SK-N-SH (cell line): ENCODE results near the gene GALNS. TPM values are rescaled to one million over a fixed set of nuclear protein-coding genes. Genes with fewer than 3 reads are reported as not detected.

Experiments
- CTCF ChIA-PET: fragments of 300-600, 350-600 bp; formaldehyde crosslinking; extraction: SDS; loops from one replicate; lab custom pipeline; 2021; lab: Yijun Ruan, JAX
- POLR2A ChIA-PET: fragments of 350-600 bp; sonication (Branson Sonifier 250); formaldehyde crosslinking; extraction: SDS; loops from one replicate; lab custom pipeline; 2020; ENCODE audit warnings: antibody characterized with exemption, inconsistent platforms; lab: Yijun Ruan, JAX
- DNase-seq: peaks from one replicate; pipeline ENCODE4 v3.0.0; 2012
- H2AFZ ChIP-seq: fragments of 200-600 bp; sonication (generic); 2 replicates; pipeline ENCODE4 v1.8.1; 2016; ENCODE audit warnings: antibody characterized with exemption, mild to moderate bottlenecking, low read depth
- H3F3A ChIP-seq: fragments of 200-600 bp; sonication (generic); replicated peaks from 2 replicates; pipeline ENCODE3; 2016; ENCODE audit warnings: antibody characterized with exemption, mild to moderate bottlenecking; ENCODE audit not compliant: insufficient read depth
- H3K27ac ChIP-seq, 2 experiments: fragments of 200-500 bp in 1 of 2; fragments of 200-600 bp in 1 of 2; sonication (Bioruptor generic) in 1 of 2; sonication (generic), shearing (Covaris generic) in 1 of 2; 2 replicates each; pipeline versions ENCODE4 v1.5.1 to v1.6.1; 2014 to 2016; ENCODE audit warnings: low read depth in 2 of 2, inconsistent platforms in 1 of 2, low read length in 1 of 2, mild to moderate bottlenecking in 1 of 2, mixed read lengths in 1 of 2
- H3K27me3 ChIP-seq: fragments of 200-600 bp; sonication (generic), shearing (Covaris generic); 2 replicates; pipeline ENCODE4 v1.6.1; 2016; ENCODE audit warnings: mixed run types; ENCODE audit not compliant: insufficient read depth
- H3K36me3 ChIP-seq, 2 experiments: fragments of 200-500 bp in 1 of 2; fragments of 200-600 bp in 1 of 2; sonication (Bioruptor generic) in 1 of 2; sonication (generic) in 1 of 2; replicated peaks in 1 of 2; 2 replicates each; pipeline versions ENCODE3 to v1.5.1; 2014 to 2016; ENCODE audit warnings: low read length in 1 of 2, mild to moderate bottlenecking in 1 of 2; ENCODE audit not compliant: insufficient read depth in 2 of 2, control insufficient read depth in 1 of 2
- H3K4me1 ChIP-seq, 2 experiments: fragments of 200-500 bp in 1 of 2; fragments of 200-600 bp in 1 of 2; sonication (Bioruptor generic) in 1 of 2; sonication (generic), shearing (Covaris generic) in 1 of 2; 2 replicates each; pipeline versions ENCODE4 v1.5.1 to v1.6.1; 2014 to 2016; ENCODE audit warnings: low read depth in 1 of 2, low read length in 1 of 2, mixed run types in 1 of 2; ENCODE audit not compliant: insufficient read depth in 2 of 2, control insufficient read depth in 1 of 2
- H3K4me2 ChIP-seq: fragments of 200-600 bp; sonication (generic), shearing (Covaris generic); 2 replicates; pipeline ENCODE4 v1.6.1; 2017; ENCODE audit warnings: mixed run types
- H3K4me3 ChIP-seq, 2 experiments: fragments of 200-500 bp in 1 of 2; fragments of 200-600 bp in 1 of 2; sonication (Bioruptor generic) in 1 of 2; sonication (generic), shearing (Covaris generic) in 1 of 2; 2 replicates each; pipeline versions ENCODE4 v1.5.1 to v1.8.1; 2014 to 2016; ENCODE audit warnings: low read depth in 2 of 2, inconsistent platforms in 1 of 2, low read length in 1 of 2, mild to moderate bottlenecking in 1 of 2, mixed read lengths in 1 of 2, moderate library complexity in 1 of 2
- H3K79me2 ChIP-seq: fragments of 200-600 bp; sonication (generic); 2 replicates; pipeline ENCODE4 v1.8.1; 2017; ENCODE audit warnings: mild to moderate bottlenecking; ENCODE audit not compliant: insufficient read depth
- H3K9ac ChIP-seq: fragments of 200-600 bp; sonication (generic); 2 replicates; pipeline ENCODE4 v1.6.1; 2017; ENCODE audit warnings: mixed run types
- H3K9me2 ChIP-seq: fragments of 200-600 bp; sonication (generic); 2 replicates; pipeline ENCODE4 v1.6.1; 2017; ENCODE audit warnings: mixed run types
- H3K9me3 ChIP-seq: fragments of 200-600 bp; sonication (generic); 2 replicates; pipeline ENCODE4 v1.6.1; 2017; ENCODE audit warnings: mixed run types, mild to moderate bottlenecking, moderate library complexity
- H4K20me1 ChIP-seq: fragments of 200-600 bp; sonication (generic); 2 replicates; pipeline ENCODE4 v1.6.1; 2017; ENCODE audit warnings: mild to moderate bottlenecking, mixed run types; ENCODE audit not compliant: insufficient read depth
- CTCF ChIP-seq: fragments of 200-600 bp; sonication (generic); IDR thresholded peaks from 2 replicates; pipeline ENCODE4 v1.6.1; 2017; ENCODE audit warnings: antibody characterized with exemption, mild to moderate bottlenecking, moderate library complexity
- EP300 ChIP-seq, 2 experiments: IDR thresholded peaks; 2 replicates each; pipeline versions ENCODE4 v1.4.0 to v1.6.1; 2012; ENCODE audit warnings: borderline replicate concordance in 1 of 2, low read depth in 1 of 2, low read length in 1 of 2
- EZH2phosphoT487 ChIP-seq: fragments of 200-600 bp; sonication (generic); IDR thresholded peaks from 2 replicates; pipeline ENCODE4 v1.6.1; 2017; ENCODE audit warnings: low read depth, mixed run types, mild to moderate bottlenecking, antibody characterized with exemption, moderate library complexity, borderline replicate concordance
- FOSL2 ChIP-seq: IDR thresholded peaks from 2 replicates; pipeline ENCODE4 v1.4.0; 2012; ENCODE audit warnings: low read depth, mild to moderate bottlenecking, moderate library complexity, borderline replicate concordance
- GABPA ChIP-seq: IDR thresholded peaks from 2 replicates; pipeline ENCODE4 v1.4.0; 2012; ENCODE audit warnings: low read depth, mild to moderate bottlenecking
- GATA2 ChIP-seq: sonication (generic); formaldehyde crosslinking; IDR thresholded peaks from 2 replicates; pipeline ENCODE4 v1.5.0; 2020; ENCODE audit warnings: mild to moderate bottlenecking, missing genetic modification reagents
- IRF3 ChIP-seq: fragments of 150-350 bp; IDR thresholded peaks from 2 replicates; pipeline ENCODE4 v1.6.1; 2016; ENCODE audit warnings: mild to moderate bottlenecking, low read depth, low read length
- JUND ChIP-seq: IDR thresholded peaks from 2 replicates; pipeline ENCODE4 v1.4.0; 2012
- MXI1 ChIP-seq: IDR thresholded peaks from 2 replicates; pipeline ENCODE4 v1.6.1; 2012; ENCODE audit warnings: mild to moderate bottlenecking, low read depth, low read length, improper control_type of control experiment
- NFIC ChIP-seq: IDR thresholded peaks from 2 replicates; pipeline ENCODE4 v1.4.0; 2012; ENCODE audit warnings: borderline replicate concordance
- POLR2AphosphoS5 ChIP-seq: IDR thresholded peaks from 2 replicates; pipeline ENCODE4 v1.6.1; 2012; ENCODE audit warnings: low read depth, low read length
- RAD21 ChIP-seq: IDR thresholded peaks from 2 replicates; pipeline ENCODE4 v1.6.1; 2012; ENCODE audit warnings: mild to moderate bottlenecking, low read length
- RXRA ChIP-seq: IDR thresholded peaks from 2 replicates; pipeline ENCODE4 v1.4.0; 2012; ENCODE audit warnings: low read depth, mild to moderate bottlenecking, borderline replicate concordance
- SIN3A ChIP-seq: IDR thresholded peaks from 2 replicates; pipeline ENCODE4 v1.6.1; 2012; ENCODE audit warnings: low read depth, mild to moderate bottlenecking, low read length, moderate library complexity, borderline replicate concordance
- TEAD4 ChIP-seq: IDR thresholded peaks from 2 replicates; pipeline ENCODE4 v1.4.0; 2012; ENCODE audit warnings: mild to moderate bottlenecking, borderline replicate concordance; ENCODE audit not compliant: insufficient read depth
- USF1 ChIP-seq: IDR thresholded peaks from 2 replicates; pipeline ENCODE4 v1.4.0; 2012; ENCODE audit warnings: low read depth, borderline replicate concordance
- USF2 ChIP-seq: fragments of 150-350 bp; IDR thresholded peaks from 2 replicates; pipeline ENCODE4 v1.6.1; 2017; ENCODE audit warnings: antibody characterized with exemption, low read length, low read depth, borderline replicate concordance
- YY1 ChIP-seq: IDR thresholded peaks from 2 replicates; pipeline ENCODE4 v1.4.0; 2012; ENCODE audit warnings: low read depth, mild to moderate bottlenecking
- WGBS: methylation state at CpG from one replicate; pipeline ENCODE4 v1.1.6; 2017; ENCODE audit warnings: low lambda C conversion rate; 5-methylcytosine and 5-hydroxymethylcytosine counted together
- polyA plus RNA-seq, 3 experiments: library from polyadenylated mRNA; depleted of rRNA; stranded (reverse); fragments of >200 nt; gene quantifications; 2 replicates each; pipeline ENCODE4 v1.2.3, GENCODE V29; 2012
- TF ChIP-seq, protein P1 (sequence below): IDR thresholded peaks from 2 replicates; pipeline ENCODE4 v1.4.0; 2012; ENCODE audit warnings: low read depth, borderline replicate concordance

Gene GALNS
- polyA plus RNA-seq, 1 of the 3 experiments (the other 2 are of a cell fraction), result 16.5 TPM

DNA sequence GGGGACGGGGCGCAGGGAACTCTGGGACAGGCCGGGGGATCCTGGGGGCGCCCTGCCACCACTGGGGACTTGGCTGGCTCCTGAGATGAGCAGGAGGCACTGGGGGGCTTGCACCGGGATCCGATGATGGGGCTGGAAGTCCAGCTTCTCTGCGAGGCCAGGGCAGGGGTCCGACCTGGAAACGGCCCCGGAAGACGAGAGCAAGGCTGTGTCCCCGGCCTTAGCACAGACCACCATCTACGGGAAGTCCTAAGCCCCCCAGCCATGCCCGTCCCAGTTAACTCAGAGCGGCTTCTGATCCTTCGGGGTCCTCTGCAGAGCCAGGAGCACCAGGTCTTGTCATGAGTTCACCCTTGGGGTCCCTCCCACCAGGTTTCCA is 52.6 kb downstream of the GALNS start:
- Histone ChIP-seq H2AFZ (no peak overlapping the region), H3K4me3 (peak overlapping the region; percentile 74 to 86), H3K27ac (no peak overlapping the region), H3K4me2 (peak overlapping the region; percentile 91), H3K9me2 (no peaks in the 10 kb centered on the region), H3K9ac (peak overlapping the region; percentile 80), H3K9me3 (no peaks in the 10 kb centered on the region), H3K79me2 (peaks cover 22% of the 10 kb centered on the region), H4K20me1 (peaks cover 7% of the 10 kb centered on the region; the same call in 1 of the 2 replicates), H3K27me3 (no peaks in the 10 kb centered on the region), H3K36me3 (peaks cover 0 to 24% of the 10 kb centered on the region in 2 experiments), H3F3A (peaks cover 19% of the 10 kb centered on the region), H3K4me1 (peaks cover 0 to 15% of the 10 kb centered on the region in 2 experiments; a peak in 1 of 4 replicates)
- TF ChIP-seq SIN3A (no peak), MXI1 (no peak), POLR2AphosphoS5 (no peak), EP300 (IDR thresholded peaks at IDR 0.05; ENCODE audit: borderline replicate concordance in 1 of 2, low read depth in 1 of 2, low read length in 1 of 2) (no peak), RAD21 (no peak), USF1 (no peak), IRF3 (no peak), YY1 (no peak), TEAD4 (no peak), USF2 (no peak), GABPA (no peak), FOSL2 (no peak), EZH2phosphoT487 (no peak), RXRA (no peak), CTCF (no peak), GATA2 (CRISPR knock-in tag) (no peak), JUND (no peak), NFIC (no peak)
- TF ChIP-seq, protein P1, sequence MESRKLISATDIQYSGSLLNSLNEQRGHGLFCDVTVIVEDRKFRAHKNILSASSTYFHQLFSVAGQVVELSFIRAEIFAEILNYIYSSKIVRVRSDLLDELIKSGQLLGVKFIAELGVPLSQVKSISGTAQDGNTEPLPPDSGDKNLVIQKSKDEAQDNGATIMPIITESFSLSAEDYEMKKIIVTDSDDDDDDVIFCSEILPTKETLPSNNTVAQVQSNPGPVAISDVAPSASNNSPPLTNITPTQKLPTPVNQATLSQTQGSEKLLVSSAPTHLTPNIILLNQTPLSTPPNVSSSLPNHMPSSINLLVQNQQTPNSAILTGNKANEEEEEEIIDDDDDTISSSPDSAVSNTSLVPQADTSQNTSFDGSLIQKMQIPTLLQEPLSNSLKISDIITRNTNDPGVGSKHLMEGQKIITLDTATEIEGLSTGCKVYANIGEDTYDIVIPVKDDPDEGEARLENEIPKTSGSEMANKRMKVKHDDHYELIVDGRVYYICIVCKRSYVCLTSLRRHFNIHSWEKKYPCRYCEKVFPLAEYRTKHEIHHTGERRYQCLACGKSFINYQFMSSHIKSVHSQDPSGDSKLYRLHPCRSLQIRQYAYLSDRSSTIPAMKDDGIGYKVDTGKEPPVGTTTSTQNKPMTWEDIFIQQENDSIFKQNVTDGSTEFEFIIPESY, result no peak
- POLR2A ChIA-PET, result no interaction called here
- CTCF ChIA-PET, result interaction anchor here (0.8 to 2.0 kb wide), 5 partner anchors 11 to 412 kb away, joined by 3 to 13 read pairs (median 4); no protein-coding TSS in a partner anchor
- 4% methylated on average over 13 of the region's 16 CpGs for WGBS
- DNase-seq, result peak; percentile 70
